GM21529 (cell line): ENCODE results near the gene AAK1.

Source experiments
- ATAC-seq: cut with Tn5 transposase; IDR thresholded peaks from one replicate; pipeline ENCODE4 v1.9.1; 2021; ENCODE audit not compliant: unreplicated experiment

AAK1 gene

GRCh38 chr2:69603146-69603743 lies 40.3 kb downstream of the AAK1 start:
- ATAC-seq = no peak

DNA sequence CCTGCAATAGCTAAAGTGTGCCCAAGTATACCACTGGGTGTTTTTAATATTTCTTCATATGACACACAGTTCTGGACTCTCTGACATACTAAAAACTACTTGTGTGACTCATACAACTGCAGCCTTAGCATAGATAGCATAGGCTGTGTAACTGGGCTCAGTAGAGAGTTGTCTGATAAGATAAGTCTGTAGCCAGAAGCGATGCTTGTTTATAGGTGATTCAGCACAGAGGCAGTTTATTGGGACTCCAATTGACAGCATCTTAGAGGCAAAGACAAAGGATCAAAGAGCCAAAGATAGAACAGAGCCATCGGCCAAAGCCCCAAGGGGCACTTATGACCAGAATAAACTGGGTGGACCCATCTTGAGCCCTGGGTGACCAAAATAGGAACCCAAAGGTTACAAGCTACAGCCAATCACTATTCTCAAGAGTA lies 42.3 kb downstream of the AAK1 start:
- no peak for ATAC-seq

DNA sequence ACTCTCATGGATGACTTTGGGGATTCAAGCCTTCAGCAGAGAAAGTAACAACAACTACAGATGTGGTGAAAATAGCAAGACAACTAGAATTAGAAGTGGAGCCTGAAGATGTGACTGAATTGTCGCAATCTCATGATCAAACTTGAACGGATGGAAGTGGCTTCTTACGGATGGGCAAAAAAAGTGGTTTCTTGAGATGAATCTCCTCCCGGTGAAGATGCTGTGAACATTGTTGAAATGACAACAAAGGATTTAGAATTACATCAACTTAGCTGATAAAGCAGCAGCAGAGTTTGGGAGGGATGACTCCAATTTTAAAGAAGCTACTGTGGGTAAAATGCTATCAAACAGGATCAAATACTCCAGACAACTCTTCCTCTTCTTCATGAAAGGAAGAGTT lies 43.1 kb downstream of the AAK1 start:
- ATAC-seq = no peak

DNA sequence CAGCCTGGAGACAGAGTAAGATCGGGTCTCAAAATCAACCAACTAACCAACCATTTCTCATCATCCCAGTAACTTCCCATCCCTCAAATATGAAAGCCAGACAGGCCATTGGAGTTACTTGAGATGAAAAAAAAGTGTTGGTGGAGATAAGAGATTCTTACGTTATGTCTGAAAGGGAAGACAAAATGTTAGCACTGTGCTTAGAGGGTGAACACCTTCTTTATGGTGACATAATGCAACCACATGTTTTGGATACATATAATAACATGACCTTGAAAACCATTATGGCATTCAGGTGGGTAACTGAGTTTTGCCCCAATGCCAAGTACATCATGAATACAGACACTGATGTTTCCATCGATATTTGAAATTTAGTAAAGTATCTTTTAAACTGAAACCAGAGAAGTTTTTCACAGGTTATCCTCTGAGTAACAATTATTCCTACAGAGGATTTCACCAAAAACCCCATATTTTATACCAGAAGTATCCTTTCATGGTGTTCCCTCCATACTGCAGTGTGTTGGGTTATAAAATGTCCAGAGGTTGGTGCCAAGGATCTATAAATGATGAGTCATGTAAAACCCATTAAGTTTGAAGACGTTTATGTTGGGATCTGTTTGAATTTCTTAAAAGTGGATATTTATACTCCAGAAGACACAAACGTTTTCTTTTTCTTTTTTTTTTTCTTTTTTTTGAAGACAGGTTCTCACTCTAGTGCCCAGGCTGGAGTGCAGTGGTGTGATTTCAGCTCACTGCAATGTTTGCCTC lies 45.5 kb downstream of the AAK1 start:
- ATAC-seq = no peak

DNA sequence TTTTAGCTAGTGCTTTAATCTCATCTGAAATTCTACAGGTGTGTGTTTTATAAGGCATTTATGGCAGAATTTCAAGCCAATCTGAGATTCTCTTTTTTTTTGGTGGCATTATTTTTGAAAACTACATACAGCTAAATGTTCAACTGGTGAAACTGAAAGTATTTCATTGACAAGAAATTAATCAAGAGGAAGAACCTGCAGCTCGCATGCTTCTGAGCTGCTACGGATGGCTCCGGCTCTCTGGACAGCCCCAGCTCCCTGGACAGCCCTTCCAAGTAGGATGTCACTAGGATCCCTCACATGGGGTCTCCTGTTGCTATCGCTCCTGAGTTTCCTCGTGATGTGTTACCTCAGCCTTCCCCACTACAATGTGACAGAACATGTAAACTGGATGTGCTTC lies 46.4 kb downstream of the AAK1 start:
- ATAC-seq = no peak

DNA sequence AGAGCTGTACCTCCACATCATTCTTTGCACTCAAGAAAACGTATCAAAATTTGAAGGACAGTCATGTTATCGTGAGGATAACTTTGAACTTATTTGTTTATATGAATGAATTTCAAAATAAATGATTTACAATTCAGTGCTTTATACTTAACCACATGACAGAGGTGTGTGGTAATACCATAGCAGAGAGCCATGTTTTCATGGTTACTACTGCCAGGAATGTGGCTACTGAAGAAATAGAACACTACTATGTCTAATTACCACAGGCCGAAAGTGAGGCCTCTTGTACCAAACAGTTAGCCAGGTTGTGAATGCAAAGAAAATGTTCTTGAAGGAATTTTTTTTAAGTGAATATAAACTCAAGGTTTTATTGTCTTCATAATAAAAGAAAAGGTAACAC lies 49.2 kb downstream of the AAK1 start:
- ATAC-seq = no peak

DNA sequence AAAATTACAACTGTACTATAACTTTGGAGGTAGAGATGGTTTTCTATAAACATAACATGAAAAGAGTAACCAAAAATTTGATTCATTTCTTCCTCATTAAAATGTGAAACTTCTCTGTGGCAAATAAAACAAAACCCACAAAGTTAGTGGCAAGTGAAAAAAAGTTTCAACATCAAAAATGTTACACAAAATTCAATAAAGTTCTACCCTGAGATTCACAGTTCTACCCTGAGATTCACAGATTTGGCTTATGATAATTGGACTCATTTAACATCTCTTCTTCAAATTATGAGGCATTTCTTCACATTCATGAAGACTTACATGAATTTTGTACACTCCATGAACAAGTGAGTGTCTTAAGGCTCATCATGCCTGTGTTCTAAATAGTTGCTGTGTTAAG lies 51.0 kb downstream of the AAK1 start:
- ATAC-seq = no peak

- no peak for ATAC-seq
Observed at GRCh38 chr2:69589973-69590652, 53.4 kb downstream of the AAK1 start.

GRCh38 chr2:69588945-69589344 lies 54.6 kb downstream of the AAK1 start:
- no peak for ATAC-seq

DNA sequence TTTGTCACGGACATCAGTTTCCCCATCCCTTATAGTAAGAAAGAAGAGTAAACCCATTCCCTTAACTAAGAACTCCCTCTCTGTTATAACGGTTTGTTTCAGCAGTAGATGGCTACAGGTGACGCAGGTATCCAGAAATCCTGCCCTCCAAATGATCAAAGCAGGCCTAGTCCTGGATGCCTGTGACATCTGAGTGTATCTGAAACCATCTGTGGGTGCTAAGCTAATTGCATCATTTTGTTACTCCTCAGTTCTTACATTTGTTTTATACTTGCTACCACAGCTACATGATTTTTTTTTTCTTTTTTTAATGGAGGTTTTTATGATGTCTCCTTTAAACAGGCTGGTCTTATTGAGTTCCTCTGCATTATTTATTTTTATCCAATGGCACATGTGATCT lies 55.1 kb downstream of the AAK1 start:
- no peak for ATAC-seq

- no peak for ATAC-seq
Observed at GRCh38 chr2:69585855-69586555, 57.5 kb downstream of the AAK1 start.

DNA sequence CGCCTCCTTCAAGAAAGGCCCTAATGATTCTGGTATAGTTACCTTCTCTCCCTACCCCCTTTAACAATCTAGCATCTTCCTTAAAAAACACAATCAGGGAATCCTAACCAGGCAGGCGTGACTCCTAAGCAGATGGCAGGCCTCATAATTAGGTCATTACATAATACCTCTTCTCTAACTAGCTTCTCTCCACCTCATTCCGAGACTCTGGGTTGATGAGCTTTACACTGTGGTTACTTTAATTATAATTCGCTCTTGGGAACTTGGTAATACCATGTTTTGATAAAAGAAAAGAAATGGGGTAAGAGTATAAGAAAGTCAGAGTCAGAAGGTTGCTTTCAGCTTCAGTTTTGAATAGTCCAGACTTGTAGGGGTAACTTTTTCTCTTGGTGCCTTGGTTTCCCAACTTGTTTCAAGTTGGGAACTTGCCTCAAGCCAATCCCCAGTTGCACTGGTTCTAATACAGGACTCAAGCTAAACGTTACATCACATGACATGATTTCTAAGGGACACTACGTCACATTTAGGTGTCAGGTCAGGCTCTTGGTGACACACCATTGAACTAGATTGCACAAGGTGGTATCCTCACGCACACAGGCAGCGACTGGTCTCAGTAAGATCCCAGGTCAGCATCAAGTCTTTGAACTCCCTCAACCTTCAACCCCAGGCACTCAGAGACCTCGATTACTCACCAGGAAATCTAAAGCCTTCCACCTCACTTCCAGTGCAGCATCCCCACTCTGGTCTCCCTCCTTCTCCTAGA lies 59.2 kb downstream of the AAK1 start:
- no peak for ATAC-seq

DNA sequence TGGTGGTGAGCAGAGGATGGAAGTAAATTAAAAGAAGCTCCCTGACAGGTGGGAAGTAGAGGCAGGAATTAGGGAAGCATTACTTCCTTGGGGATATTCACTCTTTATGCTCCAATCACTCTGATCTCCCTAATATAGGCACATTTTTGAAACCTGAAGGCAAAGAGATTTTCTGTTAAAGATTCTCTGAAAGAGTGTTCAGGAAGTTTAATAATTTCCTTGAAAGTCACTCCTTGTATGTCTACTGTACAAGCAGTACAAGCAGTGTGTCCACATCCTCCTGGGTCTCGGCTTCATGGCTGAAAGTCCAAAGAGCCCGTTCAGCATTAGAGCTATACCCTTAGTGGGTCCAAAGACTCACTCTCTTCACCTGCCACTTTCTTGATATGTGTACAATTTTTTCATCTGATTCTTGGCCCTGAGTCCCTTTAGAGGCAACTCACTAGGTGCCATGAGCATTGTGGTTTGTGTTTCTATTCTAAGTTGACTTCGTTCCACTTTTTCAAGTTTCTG lies 60.2 kb downstream of the AAK1 start:
- ATAC-seq = no peak

DNA sequence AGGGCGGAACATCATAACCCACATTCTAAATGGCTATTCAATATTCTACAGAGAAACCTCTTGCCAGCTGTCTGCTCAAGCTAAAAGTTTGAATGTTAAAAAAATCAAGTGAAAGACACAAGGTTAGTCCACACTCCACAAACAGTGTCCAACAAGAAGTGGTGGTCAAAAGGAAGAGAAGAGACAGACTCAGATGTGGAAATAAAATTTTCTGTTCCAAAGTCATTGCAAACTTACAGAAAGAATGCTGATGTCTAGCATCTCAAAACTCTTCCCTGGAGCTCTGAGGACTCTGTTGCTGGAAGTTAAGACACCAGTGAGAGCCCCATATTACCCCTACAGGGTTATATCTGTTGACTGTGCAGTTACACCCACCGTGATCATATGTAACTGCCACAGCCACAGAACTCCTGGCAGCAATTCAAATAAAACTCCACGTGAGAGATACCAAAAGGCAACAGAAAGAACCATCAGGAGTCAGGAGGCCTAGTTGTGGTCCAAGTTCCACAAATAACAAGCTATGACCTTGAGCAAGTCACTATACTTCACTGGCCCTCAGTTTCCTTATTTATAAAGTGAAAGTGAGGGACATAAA lies 60.9 kb downstream of the AAK1 start:
- ATAC-seq = no peak

GRCh38 chr2:69581774-69582581 lies 61.6 kb downstream of the AAK1 start:
- no peak for ATAC-seq

GRCh38 chr2:69580486-69580885 lies 63.1 kb downstream of the AAK1 start:
- no peak for ATAC-seq

GRCh38 chr2:69579536-69579935 lies 64.0 kb downstream of the AAK1 start:
- ATAC-seq = no peak

- ATAC-seq = no peak
Observed at GRCh38 chr2:69578198-69578540, 65.4 kb downstream of the AAK1 start.

DNA sequence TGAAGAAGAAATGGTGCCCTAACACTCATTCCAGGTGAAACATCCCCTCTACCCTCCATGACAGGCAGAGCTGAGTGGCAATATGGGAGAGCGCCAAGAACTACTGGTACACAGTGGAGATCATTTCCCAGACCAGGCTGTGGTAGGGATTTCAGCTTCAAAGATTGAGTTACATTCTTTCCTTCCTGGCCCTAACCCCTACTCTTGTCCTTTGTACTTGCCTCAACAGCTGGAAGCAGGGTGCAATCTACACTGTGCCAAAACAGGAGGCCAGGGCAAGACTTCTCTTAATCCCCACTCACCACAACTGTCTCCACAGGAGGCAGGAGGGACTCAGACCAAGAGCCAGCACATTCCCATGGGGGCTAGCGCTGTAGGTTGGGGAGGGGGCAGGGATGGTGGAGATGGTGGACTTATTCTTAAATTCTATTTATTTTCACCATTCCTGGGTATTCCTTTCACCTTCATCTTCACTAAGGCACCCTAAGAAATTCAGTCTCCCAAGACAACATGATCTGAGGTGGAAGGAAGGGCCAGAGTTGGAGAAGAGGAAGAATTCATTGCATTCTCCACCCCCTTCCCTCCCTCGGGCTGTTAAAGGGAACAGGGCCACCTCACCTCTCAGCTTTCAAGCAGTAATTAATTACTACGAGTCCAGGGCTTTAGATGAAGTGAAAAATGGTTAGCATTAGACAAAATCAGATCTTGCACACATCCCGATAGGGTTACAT lies 65.9 kb downstream of the AAK1 start:
- no peak for ATAC-seq
